Stimulated activated CD4-positive, alpha-beta T cell treated with anti-CD3 and anti-CD28 coated beads, Interleukin-4, amount 100 ng/mL, for 1 hour (primary cell): ENCODE data around the gene ALDH3B2.

Experiments used
- DNase-seq: peaks from one replicate; pipeline ENCODE4 v3.0.0-alpha.2; 2020

ALDH3B2 gene

DNA sequence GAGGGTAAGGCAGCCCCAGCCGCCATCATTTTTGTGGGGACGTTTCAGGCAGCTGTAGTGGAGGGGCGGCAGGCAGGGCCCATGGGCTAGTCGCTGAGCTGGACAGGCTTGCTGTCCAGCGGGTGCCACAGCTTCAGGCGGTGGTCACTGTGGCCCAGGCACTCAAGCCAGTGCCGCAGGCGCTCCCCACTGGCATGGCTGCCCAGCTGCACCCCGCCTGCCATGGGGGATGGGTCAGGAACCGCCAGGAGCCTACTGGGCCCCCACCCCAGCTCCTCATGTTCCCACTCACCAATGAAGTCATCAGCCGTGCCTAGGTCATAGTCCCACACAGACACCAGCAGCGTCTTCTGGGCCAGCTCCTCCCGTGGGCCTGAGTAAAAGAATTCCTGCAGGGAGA is 61.7 kb downstream of the ALDH3B2 start:
- DNase-seq: no peak
